Measurements from ENCODE around the gene MAD1L1.

GRCh38 chr7:1804310-1804709, 428.4 kb downstream of the MAD1L1 start:
- no peak for TF ChIP-seq CTCF (conservative IDR thresholded peaks at IDR 0.05; ENCODE audit: low read length)
- no peak for TF ChIP-seq EZH2phosphoT487 (IDR thresholded peaks at IDR 0.05; ENCODE audit: borderline replicate concordance, low read depth, low read length)

Data from OCI-LY7 (cell line).